Dermis microvascular lymphatic vessel endothelial cell (primary cell): ENCODE measurements around the gene RARS2. TPM values are rescaled to one million over a fixed set of nuclear protein-coding genes. Genes with fewer than 3 reads are reported as not detected.
A peak's percentile ranks its signal among the peaks of the same experiment; 100 is the strongest.
"Not testable (repeated sequence)": the region's sequence is repeated elsewhere in the genome, so short reads cannot be mapped to it uniquely, and the experiment has no call there.

Experiments
- DNase-seq, 2 donors: peaks; one replicate each; pipeline versions ENCODE4 v3.0.0 to v3.0.0-alpha.2; 2010; ENCODE audit warnings: low read depth in 2 of 2
- total RNA-seq: library from RNA; depleted of rRNA; stranded (reverse); fragments of >200 nt; gene quantifications from 2 replicates; pipeline ENCODE4 v1.2.1, GENCODE V29; 2014

The RARS2 gene
- total RNA-seq, 1 donor from 2014 or later = 28.6 TPM

DNA sequence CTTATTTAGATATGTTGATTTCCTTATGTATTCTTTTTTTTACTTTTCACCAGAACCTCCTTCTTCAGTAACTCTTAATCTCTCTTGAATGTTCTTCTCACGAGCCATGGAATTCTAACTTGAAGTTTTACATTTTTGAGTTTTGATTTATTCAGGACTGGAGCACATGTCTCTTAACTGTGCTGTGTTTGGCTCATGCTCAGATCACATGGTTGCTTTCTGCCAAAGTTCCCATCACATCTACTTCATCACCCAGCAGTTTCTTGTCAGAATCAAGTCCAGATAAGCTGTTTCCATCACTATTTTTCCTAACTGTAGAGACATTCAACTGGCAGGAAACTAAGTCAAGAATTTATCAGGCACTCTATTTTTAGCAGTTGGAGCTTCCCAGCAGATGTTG is 85.3 kb downstream of the RARS2 start:
- no peak for DNase-seq

DNA sequence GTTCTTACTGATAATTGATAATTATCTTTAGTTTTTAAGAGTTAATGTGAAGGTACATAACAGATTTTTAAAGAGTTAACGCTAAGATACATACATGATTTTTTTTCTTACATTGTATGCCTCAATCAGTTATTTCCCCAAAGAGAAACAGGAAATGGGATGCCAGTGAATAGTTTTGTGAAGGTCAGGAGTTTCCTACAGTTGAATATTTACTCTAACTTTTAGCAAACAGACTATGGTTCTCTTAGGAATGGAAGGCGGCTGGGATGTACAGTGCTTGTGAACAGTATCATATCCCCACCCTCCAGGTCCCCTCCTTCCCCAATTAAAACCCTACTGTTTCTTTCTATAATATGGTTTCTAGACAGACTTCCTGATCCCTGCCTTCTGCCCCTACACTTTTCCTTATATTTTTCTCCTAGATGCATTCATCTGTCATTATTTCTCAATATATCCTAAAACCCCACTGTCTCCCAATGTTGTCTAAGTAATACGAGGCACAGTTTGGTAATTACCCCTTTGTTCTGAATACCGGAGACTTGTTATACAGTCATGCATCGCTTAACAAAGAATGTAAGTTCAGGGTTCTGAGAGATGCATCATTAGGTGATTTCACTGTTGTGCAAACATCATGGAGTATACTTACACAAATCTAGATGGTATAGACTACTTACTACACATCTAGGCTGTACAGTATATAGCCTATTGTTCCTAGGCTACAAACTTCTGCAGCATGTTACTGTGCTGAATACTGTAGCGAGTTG is 87.8 kb downstream of the RARS2 start:
- DNase-seq = peak; percentile 24 to 35

- no peak for DNase-seq
These were observed 91.7 kb downstream of the RARS2 start for GRCh38 chr6:87498048-87498447.

DNA sequence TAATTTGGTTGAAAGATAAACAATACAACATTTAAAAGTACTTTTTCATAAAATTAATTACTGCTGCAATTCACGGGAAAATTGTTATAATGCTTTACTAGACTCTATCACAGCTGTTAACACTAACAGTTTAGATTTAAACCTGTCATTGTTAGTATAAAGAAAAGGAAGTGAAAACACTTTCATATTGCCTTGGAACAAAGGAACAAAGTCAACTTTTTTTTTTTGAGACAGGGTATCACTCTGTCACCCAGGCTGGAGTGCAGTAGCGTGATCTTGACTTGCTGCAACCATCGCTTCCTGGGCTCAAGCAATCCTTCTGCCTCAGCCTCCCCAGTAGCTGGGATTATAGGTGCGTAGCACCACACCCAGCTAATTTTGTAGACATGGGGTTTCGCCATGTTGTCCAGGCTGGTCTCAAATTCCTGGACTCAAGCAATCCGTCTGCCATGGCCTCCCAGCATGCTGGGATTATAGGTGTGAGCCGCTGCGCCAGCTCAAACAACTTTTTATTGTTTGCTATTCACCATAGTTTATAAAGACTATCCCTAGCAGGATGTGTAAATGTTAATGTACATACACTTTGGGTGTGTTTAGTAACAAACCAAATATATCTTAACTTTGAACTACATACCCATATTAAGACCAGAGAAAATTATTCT is 94.9 kb downstream of the RARS2 start:
- no peak for DNase-seq

DNA sequence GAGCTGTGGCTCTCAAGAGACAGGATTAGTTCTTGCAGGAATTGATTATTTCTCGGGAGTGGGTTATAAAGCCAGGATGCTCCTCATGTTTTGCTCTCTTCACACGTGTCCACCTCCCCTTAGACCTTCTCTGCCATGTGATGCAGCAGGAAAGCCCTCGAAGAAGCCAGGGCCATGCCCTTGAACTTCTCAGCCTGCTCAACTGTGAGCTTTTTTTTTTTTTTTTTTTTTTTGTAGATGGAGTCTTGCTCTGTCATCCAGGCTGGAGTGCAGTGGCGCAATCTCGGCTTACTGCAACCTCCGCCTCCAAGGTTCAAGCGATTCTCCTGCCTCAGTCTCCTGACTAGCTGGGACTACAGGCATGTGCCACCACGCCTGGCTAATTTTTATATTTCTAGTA is 100.5 kb downstream of the RARS2 start:
- DNase-seq = not testable (repeated sequence)

DNA sequence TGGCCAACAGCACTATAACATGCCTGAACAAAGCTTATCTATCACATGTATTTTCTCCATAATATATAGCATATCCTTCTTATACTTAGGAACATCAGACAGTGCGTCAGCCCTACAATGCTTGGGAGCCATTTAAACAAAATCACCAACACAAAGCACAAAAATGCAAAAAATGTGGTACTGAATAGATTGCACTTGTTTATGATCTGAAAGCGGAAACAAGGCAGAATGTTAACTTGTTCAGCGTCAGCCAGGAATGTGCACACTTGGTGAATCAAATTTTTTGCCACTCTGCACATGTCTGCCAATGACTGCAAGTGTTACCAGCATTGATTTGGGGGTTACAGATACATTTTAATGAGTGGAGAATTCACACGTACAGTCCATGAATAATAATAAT is 102.2 kb downstream of the RARS2 start:
- peak; percentile 74 to 79 for DNase-seq

GRCh38 chr6:87484491-87484890 is 105.3 kb downstream of the RARS2 start:
- DNase-seq = no peak

DNA sequence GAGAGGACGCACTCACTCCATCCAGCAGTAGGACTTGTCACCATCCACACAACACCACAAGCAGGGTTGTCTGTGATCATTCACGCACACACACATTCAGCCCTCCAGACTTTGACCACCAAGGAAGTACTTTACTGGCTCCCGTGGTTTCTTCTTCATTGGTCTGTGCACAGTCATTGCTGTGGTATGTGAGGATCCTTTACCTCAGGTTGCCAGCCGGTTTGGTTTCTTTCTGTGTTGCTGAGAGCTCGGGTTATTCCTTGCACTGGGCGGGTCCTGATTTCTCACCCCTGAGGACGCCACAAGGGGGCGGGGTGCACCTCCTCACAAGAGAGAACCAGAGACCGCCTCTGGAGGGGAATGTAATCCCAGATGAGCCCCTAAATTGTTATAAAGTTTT is 105.9 kb downstream of the RARS2 start:
- no peak for DNase-seq

DNA sequence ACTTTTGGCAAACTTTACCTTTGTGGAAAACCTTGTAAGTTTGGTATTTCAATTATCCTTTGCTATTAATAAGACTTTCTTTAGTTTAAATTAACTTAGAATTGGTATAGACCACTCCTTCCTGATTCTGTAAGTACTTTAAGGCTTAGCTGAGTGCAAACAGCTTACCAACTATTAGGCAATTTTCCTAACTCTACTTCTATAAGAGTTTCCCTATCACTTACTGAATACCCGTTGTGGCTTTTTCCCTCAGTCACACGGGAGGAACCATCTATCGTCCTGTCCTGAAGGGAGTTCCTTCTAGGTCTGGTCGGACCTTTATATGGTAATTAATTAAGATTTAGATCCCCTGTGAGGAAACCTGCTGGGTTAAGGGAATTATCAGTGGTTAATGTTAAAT is 107.4 kb downstream of the RARS2 start:
- no peak for DNase-seq

DNA sequence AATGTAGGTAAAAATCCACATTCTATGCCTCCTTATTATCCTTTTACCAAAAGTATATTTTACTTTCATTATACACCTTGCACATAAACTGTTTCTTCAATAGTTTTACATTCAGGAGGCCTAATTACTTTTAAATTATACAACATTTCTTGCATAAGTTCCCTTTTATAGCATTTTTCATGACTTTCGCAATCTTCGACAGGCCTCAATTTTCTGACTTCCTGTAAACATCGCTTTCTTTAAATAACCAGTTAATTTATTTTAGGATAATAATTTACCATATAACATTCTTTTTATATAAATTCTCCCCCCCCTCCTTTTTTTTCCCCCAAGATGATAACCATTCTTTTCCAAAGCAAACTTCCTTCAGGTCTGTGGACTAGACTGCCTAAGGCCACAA is 107.9 kb downstream of the RARS2 start:
- no peak for DNase-seq

- no peak for DNase-seq
These were observed 116.3 kb downstream of the RARS2 start for GRCh38 chr6:87473419-87473903.

DNA sequence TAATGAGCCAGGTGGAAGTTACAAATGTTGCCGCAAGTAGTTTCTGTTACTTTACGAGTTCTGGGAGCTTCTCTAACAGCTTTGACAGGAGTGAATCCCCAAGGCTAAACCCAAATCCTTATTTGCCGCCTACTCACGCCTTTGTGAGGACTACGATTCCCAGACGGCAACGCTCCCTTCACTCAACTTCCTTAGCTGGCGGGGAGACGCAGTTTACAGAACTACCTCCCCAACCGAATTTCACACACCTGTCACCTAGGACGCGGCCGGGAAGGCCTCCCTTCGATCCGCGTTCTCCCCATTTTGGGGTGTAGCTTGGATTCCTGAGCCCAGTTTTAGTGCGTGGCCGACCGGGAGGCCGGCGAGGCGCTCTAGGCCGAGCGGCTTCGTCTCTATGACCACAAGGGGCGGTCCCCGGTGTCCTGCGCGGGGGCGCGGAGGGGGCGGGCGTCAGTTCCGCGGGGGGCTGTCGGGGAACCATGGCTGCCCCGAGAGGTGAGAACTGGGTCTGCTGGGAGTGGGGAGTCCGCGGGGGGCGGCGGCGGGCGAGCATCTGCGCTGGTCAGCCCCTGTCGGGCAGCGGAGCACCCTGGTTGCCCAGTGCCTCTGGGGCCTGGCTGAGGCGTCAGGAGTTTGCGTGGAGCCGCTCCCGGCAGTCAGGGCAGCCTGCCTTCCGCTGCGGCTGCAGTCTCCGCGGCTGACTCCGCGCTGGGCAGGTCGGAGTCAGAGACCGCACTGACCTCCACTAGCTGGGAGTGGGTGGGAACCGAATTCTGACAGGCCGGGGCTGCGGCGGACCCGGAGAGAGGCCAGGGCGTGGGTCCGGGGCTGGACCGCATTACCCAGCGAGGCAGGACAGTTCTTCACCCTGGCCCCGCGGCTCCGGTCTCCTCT is 117.0 kb downstream of the RARS2 start, which contains the start of gene SLC35A1:
Gene SLC35A1 (plus strand): TSS at position 450 of the 894 bp plus-strand sequence. CDS start 30 bp downstream, at position 480.
- peak; percentile 59 to 84 for DNase-seq

DNA sequence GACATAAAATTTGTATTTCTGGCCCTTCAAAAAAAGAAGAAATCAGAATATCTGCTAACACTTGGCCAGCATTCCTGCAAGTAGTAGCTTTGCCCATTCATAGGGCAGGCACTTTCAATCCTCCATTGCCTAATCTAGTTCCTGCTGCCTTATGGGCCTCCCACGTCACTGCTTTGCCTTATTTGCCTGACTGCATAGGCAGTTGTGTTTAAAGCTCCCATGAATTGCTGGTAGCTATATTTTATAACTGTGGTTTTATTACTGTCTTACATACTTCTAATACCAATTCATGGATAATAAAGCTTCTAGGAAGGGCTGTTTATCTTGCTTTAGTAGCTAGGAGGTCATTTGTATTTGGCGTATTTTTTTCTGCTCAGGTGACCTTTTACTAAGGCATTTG is 124.7 kb downstream of the RARS2 start:
- DNase-seq = no peak

Other genes starting within 250 kb of the RARS2 start
- gene C6orf163, start 245.2 kb downstream of the RARS2 start, total RNA-seq = 0.26 and 0.63 TPM in 2 replicates
- 0.13 TPM in 2 replicates for gene CFAP206, start 182.0 kb downstream of the RARS2 start, total RNA-seq
- gene SLC35A1, start 117.0 kb downstream of the RARS2 start, total RNA-seq = 20.0 and 20.7 TPM in 2 replicates
- gene ORC3, start 148 bp upstream of the RARS2 start, total RNA-seq = 10.1 and 12.1 TPM in 2 replicates
- 13.6 and 16.3 TPM in 2 replicates for gene AKIRIN2, start 112.2 kb upstream of the RARS2 start, total RNA-seq